Activated T-cell treated with anti-CD3 and anti-CD28 coated beads, Interleukin-2, amount 50 U/mL, for 24 hours (primary cell): ENCODE data around the gene ZCRB1.

Source experiments
- DNase-seq: peaks from one replicate; pipeline ENCODE4 v3.0.0-alpha.2; 2020
- H3K27ac Mint-ChIP-seq: 2 replicates; pipeline ENCODE4 v1.8.0; 2020; ENCODE audit warnings: mild to moderate bottlenecking, mixed read lengths
- H3K27me3 Mint-ChIP-seq: 2 replicates; pipeline ENCODE4 v1.8.0; 2020; ENCODE audit warnings: mixed read lengths
- H3K36me3 Mint-ChIP-seq: 2 replicates; pipeline ENCODE4 v1.8.0; 2020; ENCODE audit warnings: low read depth, mixed read lengths
- H3K4me1 Mint-ChIP-seq: 2 replicates; pipeline ENCODE4 v1.8.0; 2020; ENCODE audit warnings: low read depth, mixed read lengths
- H3K4me3 Mint-ChIP-seq: 2 replicates; pipeline ENCODE4 v1.8.0; 2020; ENCODE audit warnings: mild to moderate bottlenecking, moderate library complexity, mixed read lengths
- H3K9me3 Mint-ChIP-seq: 2 replicates; pipeline ENCODE4 v1.8.0; 2020; ENCODE audit warnings: mixed read lengths

Gene ZCRB1

GRCh38 chr12:42277396-42278127 lies 48.3 kb downstream of the ZCRB1 start:
- Mint-ChIP-seq H3K27me3 (peaks cover 5% of the 10 kb centered on the region), H3K36me3 (no peaks in the 10 kb centered on the region), H3K4me1 (no peaks in the 10 kb centered on the region), H3K9me3 (peaks cover 2% of the 10 kb centered on the region), H3K27ac (no peak overlapping the region), H3K4me3 (no peak overlapping the region)
- DNase-seq, result no peak

DNA sequence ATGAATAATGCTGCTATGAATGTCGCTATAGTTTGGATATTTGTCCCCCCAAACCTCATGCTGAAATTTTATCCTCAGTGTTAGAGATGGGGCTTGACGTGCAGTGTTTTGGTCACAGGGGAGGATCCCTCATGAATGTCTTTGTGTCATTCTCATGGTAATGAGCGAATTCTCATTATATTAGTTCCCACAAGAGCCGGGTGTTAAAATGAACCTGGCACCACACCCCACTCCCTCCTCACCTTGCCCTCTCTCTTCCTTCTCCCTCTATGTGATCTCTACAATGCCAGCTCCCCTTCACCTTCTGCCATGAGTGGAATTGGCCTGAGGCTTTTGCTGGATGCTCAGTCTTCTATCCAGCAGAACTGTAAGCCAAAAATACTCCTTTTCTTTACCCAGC lies 50.4 kb downstream of the ZCRB1 start:
- Mint-ChIP-seq H3K4me1 (peaks cover 5% of the 10 kb centered on the region), H3K4me3 (no peak overlapping the region), H3K9me3 (peaks cover 3% of the 10 kb centered on the region), H3K27ac (no peak overlapping the region), H3K27me3 (peaks cover 10% of the 10 kb centered on the region), H3K36me3 (no peaks in the 10 kb centered on the region)
- no peak for DNase-seq

DNA sequence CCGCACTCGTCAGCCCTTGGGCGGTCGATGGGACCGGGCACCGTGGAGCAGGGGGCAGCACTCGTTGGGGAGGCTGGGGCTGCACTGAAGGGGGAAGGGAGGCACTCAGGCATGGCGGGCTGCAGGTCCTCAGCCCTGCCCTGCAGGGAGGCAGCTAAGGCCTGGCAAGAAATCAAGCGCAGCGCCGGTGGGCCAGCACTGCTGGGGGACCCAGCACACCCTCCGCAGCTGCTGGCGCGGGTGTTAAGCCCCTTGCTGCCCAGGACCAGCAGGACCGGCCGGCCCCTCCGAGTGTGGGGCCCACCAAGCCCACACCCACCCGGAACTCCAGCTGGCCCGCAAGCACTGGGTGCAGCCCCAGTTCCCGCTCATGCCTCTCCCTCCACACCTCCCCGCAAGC lies 52.2 kb downstream of the ZCRB1 start:
- no peak for DNase-seq
- peaks cover 8% of the 10 kb centered on the region for H3K27me3 Mint-ChIP-seq
- H3K27ac Mint-ChIP-seq, result no peak overlapping the region
- peaks cover 5% of the 10 kb centered on the region for H3K4me1 Mint-ChIP-seq
- H3K36me3 Mint-ChIP-seq, result no peaks in the 10 kb centered on the region
- no peak overlapping the region for H3K4me3 Mint-ChIP-seq
- peaks cover 3% of the 10 kb centered on the region for H3K9me3 Mint-ChIP-seq

- Mint-ChIP-seq H3K9me3 (peaks cover 3% of the 10 kb centered on the region), H3K4me1 (peaks cover 5% of the 10 kb centered on the region), H3K27ac (no peak overlapping the region), H3K27me3 (peaks cover 8% of the 10 kb centered on the region), H3K4me3 (no peak overlapping the region), H3K36me3 (no peaks in the 10 kb centered on the region)
- no peak for DNase-seq
Measured at GRCh38 chr12:42270596-42270995, 55.3 kb downstream of the ZCRB1 start.

- Mint-ChIP-seq H3K4me3 (no peak overlapping the region), H3K9me3 (peaks cover 2% of the 10 kb centered on the region), H3K36me3 (no peaks in the 10 kb centered on the region), H3K27ac (no peak overlapping the region), H3K27me3 (peaks cover 5% of the 10 kb centered on the region), H3K4me1 (peaks cover 6% of the 10 kb centered on the region)
- no peak for DNase-seq
Measured at GRCh38 chr12:42267413-42268190, 58.3 kb downstream of the ZCRB1 start.

DNA sequence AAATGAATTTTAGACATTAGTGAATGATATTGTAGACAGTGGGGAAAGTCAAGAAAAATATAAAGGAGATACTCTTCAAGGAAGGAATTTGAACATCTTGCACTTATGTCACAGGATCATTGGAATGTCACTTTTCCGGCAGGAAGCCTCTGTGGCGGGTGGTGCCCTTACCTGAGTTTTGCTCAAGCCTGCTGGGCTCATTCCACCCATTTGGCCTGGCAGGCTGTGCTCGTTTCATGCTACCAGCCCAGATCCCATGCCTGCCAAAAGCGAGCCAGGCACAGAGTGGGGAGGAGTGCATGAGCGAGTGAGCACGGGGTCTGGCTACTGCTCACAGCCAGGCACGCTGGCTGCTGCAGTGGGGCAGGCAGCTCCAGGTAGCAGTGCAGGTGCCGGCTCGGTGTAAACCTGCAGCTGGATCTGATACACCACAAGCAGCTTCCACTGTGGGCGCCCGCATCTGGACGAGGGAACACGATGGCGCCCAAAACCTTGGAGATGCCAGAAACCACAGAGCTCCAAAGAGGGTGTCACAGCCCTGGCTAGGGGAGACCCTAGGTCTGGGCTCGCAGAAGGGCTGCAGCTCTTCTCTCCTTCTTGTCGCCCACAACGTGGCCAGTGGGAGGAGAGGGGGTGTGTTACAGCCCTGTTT lies 59.2 kb downstream of the ZCRB1 start:
- H3K9me3 Mint-ChIP-seq, result no peaks in the 10 kb centered on the region
- no peak overlapping the region for H3K4me3 Mint-ChIP-seq
- peaks cover 3% of the 10 kb centered on the region for H3K27me3 Mint-ChIP-seq
- no peak for DNase-seq
- peaks cover 9% of the 10 kb centered on the region for H3K4me1 Mint-ChIP-seq
- H3K27ac Mint-ChIP-seq, result no peak overlapping the region
- H3K36me3 Mint-ChIP-seq, result no peaks in the 10 kb centered on the region

DNA sequence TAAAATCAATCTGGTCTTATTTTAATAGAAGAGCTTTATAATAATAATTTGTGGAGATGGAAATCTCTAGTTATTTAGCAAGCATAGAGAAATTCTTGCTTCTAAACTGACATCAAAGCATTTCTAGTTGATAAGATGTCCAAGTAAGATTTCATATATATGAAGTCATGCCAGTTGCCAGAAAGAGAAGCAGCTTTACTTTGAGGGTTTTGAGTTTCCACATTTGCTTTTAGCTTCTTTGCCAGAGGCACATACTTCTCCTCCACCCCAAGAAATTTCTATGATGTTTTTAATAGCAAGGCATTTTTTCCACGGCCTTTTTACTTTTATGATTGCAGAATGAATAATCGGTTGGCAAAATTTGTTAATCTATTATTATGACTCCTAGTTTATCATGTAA lies 63.6 kb downstream of the ZCRB1 start:
- Mint-ChIP-seq H3K27me3 (no peaks in the 10 kb centered on the region), H3K4me1 (peaks cover 5% of the 10 kb centered on the region), H3K9me3 (no peaks in the 10 kb centered on the region), H3K27ac (no peak overlapping the region), H3K4me3 (no peak overlapping the region), H3K36me3 (no peaks in the 10 kb centered on the region)
- no peak for DNase-seq
